ENCODE results near the gene CDK14.

The CDK14 gene

GRCh38 chr7:90560730-90561129, 35.4 kb upstream of the CDK14 start:
- H3K9me3 ChIP-seq (ENCODE audit: low read length), result no peaks in the 10 kb centered on the region
- no peaks in the 10 kb centered on the region for H3K36me3 ChIP-seq (ENCODE audit: insufficient read depth, low read length)
- TF ChIP-seq CTCF (IDR thresholded peaks at IDR 0.05; ENCODE audit: low read length) (no peak), EZH2 (IDR thresholded peaks at IDR 0.05; ENCODE audit: borderline replicate concordance, low read length) (no peak)
- H3K9me2 ChIP-seq (ENCODE audit: low read depth, low read length), result no peaks in the 10 kb centered on the region
- no peak overlapping the region for H3K4me2 ChIP-seq (ENCODE audit: low read length)
- H3K27ac ChIP-seq (ENCODE audit: low read depth, low read length, poor library complexity, severe bottlenecking), result no peak overlapping the region
- H2AFZ ChIP-seq (ENCODE audit: low read length), result no peak overlapping the region
- H3K9ac ChIP-seq (ENCODE audit: low read length), result no peak overlapping the region
- no peaks in the 10 kb centered on the region for H3K4me1 ChIP-seq (ENCODE audit: insufficient read depth, low read length, severe bottlenecking)
- H3F3A ChIP-seq (ENCODE audit: insufficient read depth, low read length), result no peaks in the 10 kb centered on the region
- no peaks in the 10 kb centered on the region for H3K79me2 ChIP-seq (ENCODE audit: insufficient read depth, low read length)
- H3K27me3 ChIP-seq (ENCODE audit: insufficient read depth, low read length), result no peaks in the 10 kb centered on the region
- H4K20me1 ChIP-seq (ENCODE audit: insufficient read depth, low read length), result no peaks in the 10 kb centered on the region
- H3K4me3 ChIP-seq (ENCODE audit: low read depth, low read length, poor library complexity, severe bottlenecking), result no peak overlapping the region

- no peaks in the 10 kb centered on the region for H3K36me3 ChIP-seq (ENCODE audit: insufficient read depth, low read length)
- no peak overlapping the region for H2AFZ ChIP-seq (ENCODE audit: low read length)
- no peaks in the 10 kb centered on the region for H3K79me2 ChIP-seq (ENCODE audit: insufficient read depth, low read length)
- no peaks in the 10 kb centered on the region for H3K9me2 ChIP-seq (ENCODE audit: low read depth, low read length)
- H3F3A ChIP-seq (ENCODE audit: insufficient read depth, low read length), result no peaks in the 10 kb centered on the region
- no peak overlapping the region for H3K4me2 ChIP-seq (ENCODE audit: low read length)
- no peak overlapping the region for H3K4me3 ChIP-seq (ENCODE audit: low read depth, low read length, poor library complexity, severe bottlenecking)
- H4K20me1 ChIP-seq (ENCODE audit: insufficient read depth, low read length), result no peaks in the 10 kb centered on the region
- H3K4me1 ChIP-seq (ENCODE audit: insufficient read depth, low read length, severe bottlenecking), result no peaks in the 10 kb centered on the region
- no peaks in the 10 kb centered on the region for H3K9me3 ChIP-seq (ENCODE audit: low read length)
- H3K27ac ChIP-seq (ENCODE audit: low read depth, low read length, poor library complexity, severe bottlenecking), result no peak overlapping the region
- no peaks in the 10 kb centered on the region; the same call in 1 of the 2 replicates for H3K27me3 ChIP-seq (ENCODE audit: insufficient read depth, low read length)
- TF ChIP-seq EZH2 (IDR thresholded peaks at IDR 0.05; ENCODE audit: borderline replicate concordance, low read length) (no peak), CTCF (IDR thresholded peaks at IDR 0.05; ENCODE audit: low read length) (no peak)
- H3K9ac ChIP-seq (ENCODE audit: low read length), result no peak overlapping the region
These were observed 32.8 kb upstream of the CDK14 start for GRCh38 chr7:90563286-90563685.

GRCh38 chr7:90564455-90564854, 31.7 kb upstream of the CDK14 start:
- Histone ChIP-seq H3K4me2 (ENCODE audit: low read length) (no peak overlapping the region), H3K79me2 (ENCODE audit: insufficient read depth, low read length) (no peaks in the 10 kb centered on the region), H3K4me3 (ENCODE audit: low read depth, low read length, poor library complexity, severe bottlenecking) (no peak overlapping the region), H3K27ac (ENCODE audit: low read depth, low read length, poor library complexity, severe bottlenecking) (no peak overlapping the region), H2AFZ (ENCODE audit: low read length) (no peak overlapping the region), H3K4me1 (ENCODE audit: insufficient read depth, low read length, severe bottlenecking) (peaks cover 5% of the 10 kb centered on the region), H3K9ac (ENCODE audit: low read length) (no peak overlapping the region), H4K20me1 (ENCODE audit: insufficient read depth, low read length) (no peaks in the 10 kb centered on the region), H3K9me2 (ENCODE audit: low read depth, low read length) (no peaks in the 10 kb centered on the region), H3F3A (ENCODE audit: insufficient read depth, low read length) (no peaks in the 10 kb centered on the region), H3K27me3 (ENCODE audit: insufficient read depth, low read length) (no peaks in the 10 kb centered on the region; the same call in 1 of the 2 replicates), H3K9me3 (ENCODE audit: low read length) (no peaks in the 10 kb centered on the region), H3K36me3 (ENCODE audit: insufficient read depth, low read length) (no peaks in the 10 kb centered on the region)
- TF ChIP-seq EZH2 (IDR thresholded peaks at IDR 0.05; ENCODE audit: borderline replicate concordance, low read length) (no peak), CTCF (IDR thresholded peaks at IDR 0.05; ENCODE audit: low read length) (no peak)
